ENCODE data around the gene RPL28.

Gene RPL28

DNA sequence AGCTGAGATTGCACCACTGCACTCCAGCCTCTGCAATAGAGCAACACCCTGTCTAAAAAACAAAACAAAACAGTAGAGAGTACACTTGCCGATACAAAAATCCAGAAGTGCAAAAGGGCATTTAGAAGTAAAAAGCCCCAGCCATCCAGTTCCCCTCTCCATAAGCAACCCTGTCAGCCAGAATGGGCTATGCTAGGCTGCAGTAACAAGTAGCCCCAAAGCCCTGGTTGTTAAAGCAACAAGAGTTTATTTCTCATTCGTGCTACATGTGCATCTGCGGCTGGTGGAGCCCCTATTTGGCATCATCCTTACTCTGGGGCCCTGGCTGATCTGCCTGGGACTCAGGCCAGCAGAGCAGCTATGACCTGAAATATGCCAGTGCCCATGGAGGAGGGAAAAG lies 38.8 kb downstream of the RPL28 start:
- H3K27ac ChIP-seq (ENCODE audit: extremely low read depth, low read depth, low read length): no peak overlapping the region
- CTCF ChIA-PET: interaction anchor here (1.6 to 2.5 kb wide), 2 partner anchors 43 to 264 kb away, joined by 3 to 7 read pairs; no protein-coding TSS in a partner anchor
- POLR2A ChIA-PET: interaction anchor here (0.8 kb wide), 1 partner anchor 26 kb away, joined by 4 read pairs; no protein-coding TSS in a partner anchor
- TF ChIP-seq, protein P1, sequence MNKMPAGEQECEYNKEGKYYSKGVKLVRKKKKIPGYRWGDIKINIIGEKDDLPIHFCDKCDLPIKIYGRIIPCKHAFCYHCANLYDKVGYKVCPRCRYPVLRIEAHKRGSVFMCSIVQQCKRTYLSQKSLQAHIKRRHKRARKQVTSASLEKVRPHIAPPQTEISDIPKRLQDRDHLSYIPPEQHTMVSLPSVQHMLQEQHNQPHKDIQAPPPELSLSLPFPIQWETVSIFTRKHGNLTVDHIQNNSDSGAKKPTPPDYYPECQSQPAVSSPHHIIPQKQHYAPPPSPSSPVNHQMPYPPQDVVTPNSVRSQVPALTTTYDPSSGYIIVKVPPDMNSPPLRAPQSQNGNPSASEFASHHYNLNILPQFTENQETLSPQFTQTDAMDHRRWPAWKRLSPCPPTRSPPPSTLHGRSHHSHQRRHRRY (tag by site-specific recombination; IDR thresholded peaks at IDR 0.05): no peak
- TF ChIP-seq ZNF785 (tag by site-specific recombination; IDR thresholded peaks at IDR 0.05) (no peak), ZNF138 (tag by site-specific recombination; IDR thresholded peaks at IDR 0.05; ENCODE audit: borderline replicate concordance) (no peak), ZFP37 (tag by site-specific recombination; IDR thresholded peaks at IDR 0.05) (no peak), ZSCAN16 (tag by site-specific recombination; IDR thresholded peaks at IDR 0.05) (no peak), ZNF146 (tag by site-specific recombination; IDR thresholded peaks at IDR 0.05) (no peak), ZNF776 (tag by site-specific recombination; IDR thresholded peaks at IDR 0.05; ENCODE audit: borderline replicate concordance) (no peak), ZNF214 (tag by site-specific recombination; IDR thresholded peaks at IDR 0.05; ENCODE audit: borderline replicate concordance) (no peak), ZNF404 (tag by site-specific recombination; IDR thresholded peaks at IDR 0.05) (no peak), ZNF571 (tag by site-specific recombination; IDR thresholded peaks at IDR 0.05) (no peak), GFI1B (tag by site-specific recombination; IDR thresholded peaks at IDR 0.05) (no peak), MZF1 (tag by site-specific recombination; IDR thresholded peaks at IDR 0.05; ENCODE audit: borderline replicate concordance) (no peak), ZNF670 (tag by site-specific recombination; IDR thresholded peaks at IDR 0.05; ENCODE audit: low read depth) (no peak)
- TF ChIP-seq, protein P2, sequence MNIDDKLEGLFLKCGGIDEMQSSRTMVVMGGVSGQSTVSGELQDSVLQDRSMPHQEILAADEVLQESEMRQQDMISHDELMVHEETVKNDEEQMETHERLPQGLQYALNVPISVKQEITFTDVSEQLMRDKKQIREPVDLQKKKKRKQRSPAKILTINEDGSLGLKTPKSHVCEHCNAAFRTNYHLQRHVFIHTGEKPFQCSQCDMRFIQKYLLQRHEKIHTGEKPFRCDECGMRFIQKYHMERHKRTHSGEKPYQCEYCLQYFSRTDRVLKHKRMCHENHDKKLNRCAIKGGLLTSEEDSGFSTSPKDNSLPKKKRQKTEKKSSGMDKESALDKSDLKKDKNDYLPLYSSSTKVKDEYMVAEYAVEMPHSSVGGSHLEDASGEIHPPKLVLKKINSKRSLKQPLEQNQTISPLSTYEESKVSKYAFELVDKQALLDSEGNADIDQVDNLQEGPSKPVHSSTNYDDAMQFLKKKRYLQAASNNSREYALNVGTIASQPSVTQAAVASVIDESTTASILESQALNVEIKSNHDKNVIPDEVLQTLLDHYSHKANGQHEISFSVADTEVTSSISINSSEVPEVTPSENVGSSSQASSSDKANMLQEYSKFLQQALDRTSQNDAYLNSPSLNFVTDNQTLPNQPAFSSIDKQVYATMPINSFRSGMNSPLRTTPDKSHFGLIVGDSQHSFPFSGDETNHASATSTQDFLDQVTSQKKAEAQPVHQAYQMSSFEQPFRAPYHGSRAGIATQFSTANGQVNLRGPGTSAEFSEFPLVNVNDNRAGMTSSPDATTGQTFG (tag by site-specific recombination; IDR thresholded peaks at IDR 0.05; ENCODE audit: borderline replicate concordance): no peak
- TF ChIP-seq, protein P3, sequence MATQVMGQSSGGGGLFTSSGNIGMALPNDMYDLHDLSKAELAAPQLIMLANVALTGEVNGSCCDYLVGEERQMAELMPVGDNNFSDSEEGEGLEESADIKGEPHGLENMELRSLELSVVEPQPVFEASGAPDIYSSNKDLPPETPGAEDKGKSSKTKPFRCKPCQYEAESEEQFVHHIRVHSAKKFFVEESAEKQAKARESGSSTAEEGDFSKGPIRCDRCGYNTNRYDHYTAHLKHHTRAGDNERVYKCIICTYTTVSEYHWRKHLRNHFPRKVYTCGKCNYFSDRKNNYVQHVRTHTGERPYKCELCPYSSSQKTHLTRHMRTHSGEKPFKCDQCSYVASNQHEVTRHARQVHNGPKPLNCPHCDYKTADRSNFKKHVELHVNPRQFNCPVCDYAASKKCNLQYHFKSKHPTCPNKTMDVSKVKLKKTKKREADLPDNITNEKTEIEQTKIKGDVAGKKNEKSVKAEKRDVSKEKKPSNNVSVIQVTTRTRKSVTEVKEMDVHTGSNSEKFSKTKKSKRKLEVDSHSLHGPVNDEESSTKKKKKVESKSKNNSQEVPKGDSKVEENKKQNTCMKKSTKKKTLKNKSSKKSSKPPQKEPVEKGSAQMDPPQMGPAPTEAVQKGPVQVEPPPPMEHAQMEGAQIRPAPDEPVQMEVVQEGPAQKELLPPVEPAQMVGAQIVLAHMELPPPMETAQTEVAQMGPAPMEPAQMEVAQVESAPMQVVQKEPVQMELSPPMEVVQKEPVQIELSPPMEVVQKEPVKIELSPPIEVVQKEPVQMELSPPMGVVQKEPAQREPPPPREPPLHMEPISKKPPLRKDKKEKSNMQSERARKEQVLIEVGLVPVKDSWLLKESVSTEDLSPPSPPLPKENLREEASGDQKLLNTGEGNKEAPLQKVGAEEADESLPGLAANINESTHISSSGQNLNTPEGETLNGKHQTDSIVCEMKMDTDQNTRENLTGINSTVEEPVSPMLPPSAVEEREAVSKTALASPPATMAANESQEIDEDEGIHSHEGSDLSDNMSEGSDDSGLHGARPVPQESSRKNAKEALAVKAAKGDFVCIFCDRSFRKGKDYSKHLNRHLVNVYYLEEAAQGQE (tag by site-specific recombination; IDR thresholded peaks at IDR 0.05): no peak
- TF ChIP-seq, protein P4, sequence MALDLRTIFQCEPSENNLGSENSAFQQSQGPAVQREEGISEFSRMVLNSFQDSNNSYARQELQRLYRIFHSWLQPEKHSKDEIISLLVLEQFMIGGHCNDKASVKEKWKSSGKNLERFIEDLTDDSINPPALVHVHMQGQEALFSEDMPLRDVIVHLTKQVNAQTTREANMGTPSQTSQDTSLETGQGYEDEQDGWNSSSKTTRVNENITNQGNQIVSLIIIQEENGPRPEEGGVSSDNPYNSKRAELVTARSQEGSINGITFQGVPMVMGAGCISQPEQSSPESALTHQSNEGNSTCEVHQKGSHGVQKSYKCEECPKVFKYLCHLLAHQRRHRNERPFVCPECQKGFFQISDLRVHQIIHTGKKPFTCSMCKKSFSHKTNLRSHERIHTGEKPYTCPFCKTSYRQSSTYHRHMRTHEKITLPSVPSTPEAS (tag by site-specific recombination; IDR thresholded peaks at IDR 0.05): no peak
- TF ChIP-seq, protein P5, sequence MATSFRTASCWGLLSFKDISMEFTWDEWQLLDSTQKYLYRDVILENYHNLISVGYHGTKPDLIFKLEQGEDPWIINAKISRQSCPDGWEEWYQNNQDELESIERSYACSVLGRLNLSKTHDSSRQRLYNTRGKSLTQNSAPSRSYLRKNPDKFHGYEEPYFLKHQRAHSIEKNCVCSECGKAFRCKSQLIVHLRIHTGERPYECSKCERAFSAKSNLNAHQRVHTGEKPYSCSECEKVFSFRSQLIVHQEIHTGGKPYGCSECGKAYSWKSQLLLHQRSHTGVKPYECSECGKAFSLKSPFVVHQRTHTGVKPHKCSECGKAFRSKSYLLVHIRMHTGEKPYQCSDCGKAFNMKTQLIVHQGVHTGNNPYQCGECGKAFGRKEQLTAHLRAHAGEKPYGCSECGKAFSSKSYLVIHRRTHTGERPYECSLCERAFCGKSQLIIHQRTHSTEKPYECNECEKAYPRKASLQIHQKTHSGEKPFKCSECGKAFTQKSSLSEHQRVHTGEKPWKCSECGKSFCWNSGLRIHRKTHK (tag by site-specific recombination; IDR thresholded peaks at IDR 0.05): no peak
- TF ChIP-seq, protein P6, sequence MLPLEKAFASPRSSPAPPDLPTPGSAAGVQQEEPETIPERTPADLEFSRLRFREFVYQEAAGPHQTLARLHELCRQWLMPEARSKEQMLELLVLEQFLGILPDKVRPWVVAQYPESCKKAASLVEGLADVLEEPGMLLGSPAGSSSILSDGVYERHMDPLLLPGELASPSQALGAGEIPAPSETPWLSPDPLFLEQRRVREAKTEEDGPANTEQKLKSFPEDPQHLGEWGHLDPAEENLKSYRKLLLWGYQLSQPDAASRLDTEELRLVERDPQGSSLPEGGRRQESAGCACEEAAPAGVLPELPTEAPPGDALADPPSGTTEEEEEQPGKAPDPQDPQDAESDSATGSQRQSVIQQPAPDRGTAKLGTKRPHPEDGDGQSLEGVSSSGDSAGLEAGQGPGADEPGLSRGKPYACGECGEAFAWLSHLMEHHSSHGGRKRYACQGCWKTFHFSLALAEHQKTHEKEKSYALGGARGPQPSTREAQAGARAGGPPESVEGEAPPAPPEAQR (tag by site-specific recombination; IDR thresholded peaks at IDR 0.05): no peak
- TF ChIP-seq, protein P7, sequence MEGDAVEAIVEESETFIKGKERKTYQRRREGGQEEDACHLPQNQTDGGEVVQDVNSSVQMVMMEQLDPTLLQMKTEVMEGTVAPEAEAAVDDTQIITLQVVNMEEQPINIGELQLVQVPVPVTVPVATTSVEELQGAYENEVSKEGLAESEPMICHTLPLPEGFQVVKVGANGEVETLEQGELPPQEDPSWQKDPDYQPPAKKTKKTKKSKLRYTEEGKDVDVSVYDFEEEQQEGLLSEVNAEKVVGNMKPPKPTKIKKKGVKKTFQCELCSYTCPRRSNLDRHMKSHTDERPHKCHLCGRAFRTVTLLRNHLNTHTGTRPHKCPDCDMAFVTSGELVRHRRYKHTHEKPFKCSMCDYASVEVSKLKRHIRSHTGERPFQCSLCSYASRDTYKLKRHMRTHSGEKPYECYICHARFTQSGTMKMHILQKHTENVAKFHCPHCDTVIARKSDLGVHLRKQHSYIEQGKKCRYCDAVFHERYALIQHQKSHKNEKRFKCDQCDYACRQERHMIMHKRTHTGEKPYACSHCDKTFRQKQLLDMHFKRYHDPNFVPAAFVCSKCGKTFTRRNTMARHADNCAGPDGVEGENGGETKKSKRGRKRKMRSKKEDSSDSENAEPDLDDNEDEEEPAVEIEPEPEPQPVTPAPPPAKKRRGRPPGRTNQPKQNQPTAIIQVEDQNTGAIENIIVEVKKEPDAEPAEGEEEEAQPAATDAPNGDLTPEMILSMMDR (tag by site-specific recombination; IDR thresholded peaks at IDR 0.05): no peak
- TF ChIP-seq, protein P8, sequence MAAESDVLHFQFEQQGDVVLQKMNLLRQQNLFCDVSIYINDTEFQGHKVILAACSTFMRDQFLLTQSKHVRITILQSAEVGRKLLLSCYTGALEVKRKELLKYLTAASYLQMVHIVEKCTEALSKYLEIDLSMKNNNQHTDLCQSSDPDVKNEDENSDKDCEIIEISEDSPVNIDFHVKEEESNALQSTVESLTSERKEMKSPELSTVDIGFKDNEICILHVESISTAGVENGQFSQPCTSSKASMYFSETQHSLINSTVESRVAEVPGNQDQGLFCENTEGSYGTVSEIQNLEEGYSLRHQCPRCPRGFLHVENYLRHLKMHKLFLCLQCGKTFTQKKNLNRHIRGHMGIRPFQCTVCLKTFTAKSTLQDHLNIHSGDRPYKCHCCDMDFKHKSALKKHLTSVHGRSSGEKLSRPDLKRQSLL (tag by site-specific recombination; IDR thresholded peaks at IDR 0.05): no peak
- no peaks in the 10 kb centered on the region for H3K4me1 ChIP-seq (ENCODE audit: control insufficient read depth, insufficient read depth, low read length)
- no peaks in the 10 kb centered on the region for H3K36me3 ChIP-seq (ENCODE audit: control insufficient read depth in 2 of 2, insufficient read depth in 1 of 2, low read length in 2 of 2)
- no peaks in the 10 kb centered on the region for H3K9me3 ChIP-seq (ENCODE audit: control insufficient read depth, insufficient read depth, low read depth, low read length)
- H3K4me3 ChIP-seq (ENCODE audit: low read depth, low read length): no peak overlapping the region
